HG03571 (cell line): ENCODE measurements around the gene LRP1B.

Experiments used
- ATAC-seq: cut with Tn5 transposase; IDR thresholded peaks from one replicate; pipeline ENCODE4 v1.9.1; 2021; ENCODE audit not compliant: unreplicated experiment

Gene LRP1B

GRCh38 chr2:141062031-141062430 lies 1068.8 kb downstream of the LRP1B start:
- ATAC-seq, result no peak

- no peak for ATAC-seq
Observed at GRCh38 chr2:141058556-141058955, 1072.3 kb downstream of the LRP1B start.

GRCh38 chr2:141055531-141055930 lies 1075.3 kb downstream of the LRP1B start:
- ATAC-seq, result no peak

GRCh38 chr2:141048951-141049350 lies 1081.9 kb downstream of the LRP1B start:
- ATAC-seq, result no peak

- ATAC-seq, result no peak
Observed at GRCh38 chr2:141041281-141041680, 1089.5 kb downstream of the LRP1B start.

GRCh38 chr2:141038341-141038740 lies 1092.5 kb downstream of the LRP1B start:
- no peak for ATAC-seq

- no peak for ATAC-seq
Observed at GRCh38 chr2:141037361-141037760, 1093.5 kb downstream of the LRP1B start.

- no peak for ATAC-seq
Observed at GRCh38 chr2:141035846-141036420, 1094.9 kb downstream of the LRP1B start.

GRCh38 chr2:141029428-141030078 lies 1101.3 kb downstream of the LRP1B start:
- ATAC-seq, result no peak

- no peak for ATAC-seq
Observed at GRCh38 chr2:141027221-141027620, 1103.6 kb downstream of the LRP1B start.

- no peak for ATAC-seq
Observed at GRCh38 chr2:141021611-141022010, 1109.2 kb downstream of the LRP1B start.

GRCh38 chr2:141021109-141021508 lies 1109.7 kb downstream of the LRP1B start:
- ATAC-seq, result no peak

- ATAC-seq, result no peak
Observed at GRCh38 chr2:141020346-141020745, 1110.5 kb downstream of the LRP1B start.

GRCh38 chr2:141015341-141016047 lies 1115.3 kb downstream of the LRP1B start:
- no peak for ATAC-seq

GRCh38 chr2:141003967-141004657 lies 1126.7 kb downstream of the LRP1B start:
- ATAC-seq, result no peak

- ATAC-seq, result no peak
Observed at GRCh38 chr2:141001750-141002149, 1129.1 kb downstream of the LRP1B start.

GRCh38 chr2:140998577-140998976 lies 1132.2 kb downstream of the LRP1B start:
- no peak for ATAC-seq

- no peak for ATAC-seq
Observed at GRCh38 chr2:140998017-140998416, 1132.8 kb downstream of the LRP1B start.

- no peak for ATAC-seq
Observed at GRCh38 chr2:140994856-140995255, 1136.0 kb downstream of the LRP1B start.

- ATAC-seq, result no peak
Observed at GRCh38 chr2:140990416-140990815, 1140.4 kb downstream of the LRP1B start.

- no peak for ATAC-seq
Observed at GRCh38 chr2:140988597-140988996, 1142.2 kb downstream of the LRP1B start.

- ATAC-seq, result no peak
Observed at GRCh38 chr2:140986456-140986855, 1144.4 kb downstream of the LRP1B start.
